K562 (cell line): ENCODE results near the gene IL12RB2. TPM values are rescaled to one million over a fixed set of nuclear protein-coding genes. Genes with fewer than 3 reads are reported as not detected.
A peak's percentile ranks its signal among the peaks of the same experiment; 100 is the strongest.

Experiments used
- ATAC-seq: fragments of 200-7000 bp; cut with Tn5 transposase; 3 replicates; pipeline ENCODE4 v1.9.1; 2020; ENCODE audit warnings: moderate library complexity
- BruUV-seq: library from RNA; stranded (reverse); fragments of 400-500 nt; replicated peaks from 2 replicates; lab custom pipeline; 2021; lab: Mats Ljungman, UMichigan
- CTCF ChIA-PET: fragments of 300-600 bp; formaldehyde crosslinking; extraction: SDS; loops from one replicate; lab custom pipeline; 2021; ENCODE audit warnings: low intra/inter-chr PET ratio; lab: Yijun Ruan, JAX
- POLR2A ChIA-PET: fragments of 300-600, 350-650 bp; sonication (Branson Sonifier 250); formaldehyde crosslinking; extraction: SDS; loops from one replicate; lab custom pipeline; 2021; ENCODE audit warnings: antibody characterized with exemption, inconsistent platforms; lab: Yijun Ruan, JAX
- DNase-seq, 4 experiments: peaks; one replicate each; pipeline versions ENCODE4 v3.0.0 to v3.0.0-alpha.2; 2011 to 2018; ENCODE audit warnings: low spot score in 3 of 4, mixed read lengths in 3 of 4; ENCODE audit errors: extremely low read depth in 1 of 4
- FAIRE-seq: peaks from 2 replicates; lab custom pipeline; 2011; peaks lifted over from hg19 to GRCh38; lab: Jason Lieb, UNC
- H2AFZ ChIP-seq: 2 replicates; pipeline ENCODE4 v1.6.0; 2011; ENCODE audit warnings: low read depth, low read length, control low read depth, inconsistent platforms
- H3K27ac ChIP-seq: fragments of 200-600 bp; 3 replicates; pipeline ENCODE4 v1.8.0; 2011; ENCODE audit warnings: low read depth, mild to moderate bottlenecking, control low read depth, inconsistent platforms, low read length, moderate library complexity, mixed read lengths; ENCODE audit errors: extremely low read depth
- H3K27me3 ChIP-seq, 2 experiments: fragments of 300-600 bp in 1 of 2; 2 replicates in 1 of 2; 3 replicates in 1 of 2; pipeline versions ENCODE4 v1.6.0 to v1.8.0; 2011; ENCODE audit warnings: inconsistent platforms in 2 of 2, low read length in 2 of 2, mild to moderate bottlenecking in 1 of 2, mixed read lengths in 1 of 2, moderate library complexity in 1 of 2; ENCODE audit not compliant: control insufficient read depth in 2 of 2, insufficient read depth in 2 of 2
- H3K36me3 ChIP-seq: fragments of 300-600 bp; 3 replicates; pipeline ENCODE4 v1.8.0; 2011; ENCODE audit warnings: mild to moderate bottlenecking, low read length, inconsistent platforms; ENCODE audit not compliant: control insufficient read depth, insufficient read depth
- H3K4me1 ChIP-seq, 2 experiments: fragments of 200-600 bp in 1 of 2; replicated peaks in 1 of 2; 2 replicates in 1 of 2; 3 replicates in 1 of 2; pipeline versions ENCODE4 v1.5.1 to v1.8.0; 2011; ENCODE audit warnings: inconsistent platforms in 2 of 2, low read length in 2 of 2, mild to moderate bottlenecking in 1 of 2, mixed read lengths in 1 of 2, moderate library complexity in 1 of 2; ENCODE audit not compliant: control insufficient read depth in 2 of 2, insufficient read depth in 2 of 2
- H3K4me2 ChIP-seq: 2 replicates; pipeline ENCODE4 v1.6.1; 2011; ENCODE audit warnings: low read length, control low read depth, inconsistent platforms, mixed read lengths; ENCODE audit not compliant: insufficient read depth
- H3K4me3 ChIP-seq: fragments of 200-600 bp; sonication (generic), shearing (Covaris generic); 2 replicates; pipeline ENCODE4 v1.5.1; 2016; ENCODE audit warnings: control low read depth, inconsistent platforms
- H3K79me2 ChIP-seq: fragments of 200-600 bp; 3 replicates; pipeline ENCODE4 v1.8.0; 2011; ENCODE audit warnings: low read length, inconsistent platforms; ENCODE audit not compliant: control insufficient read depth, insufficient read depth
- H3K9ac ChIP-seq, 2 experiments: 2 replicates each; pipeline versions ENCODE4 v1.6.0 to v1.6.1; 2011; ENCODE audit warnings: low read depth in 2 of 2, low read length in 2 of 2, control low read depth in 1 of 2, inconsistent platforms in 1 of 2, mild to moderate bottlenecking in 1 of 2, mixed read lengths in 1 of 2; ENCODE audit not compliant: insufficient read depth in 1 of 2
- H3K9me1 ChIP-seq: one replicate; pipeline ENCODE4 v1.6.0; 2011; ENCODE audit warnings: inconsistent platforms, mild to moderate bottlenecking, low read length, moderate library complexity; ENCODE audit not compliant: control insufficient read depth, insufficient read depth
- H3K9me3 ChIP-seq: replicated peaks from 2 replicates; pipeline ENCODE4 v1.5.1; 2011; ENCODE audit warnings: low read depth, low read length, inconsistent platforms; ENCODE audit not compliant: control insufficient read depth, insufficient read depth
- H4K20me1 ChIP-seq: replicated peaks from 2 replicates; pipeline ENCODE4 v1.6.1; 2011; ENCODE audit warnings: low read length, inconsistent platforms, mixed read lengths; ENCODE audit not compliant: control insufficient read depth, insufficient read depth
- SMARCA4 ChIP-seq: fragments of 450-650 bp; IDR thresholded peaks from 2 replicates; pipeline ENCODE4 v1.6.1; 2016
- TARDBP ChIP-seq: fragments of 450-650 bp; IDR thresholded peaks from 2 replicates; pipeline ENCODE4 v1.6.1; 2016
- WGBS: fragments of 100-300 bp; shearing (Covaris generic); methylation state at CpG from one replicate; pipeline ENCODE4 v1.1.6; 2016; ENCODE audit warnings: low coverage, mixed read lengths; ENCODE audit not compliant: insufficient coverage; ENCODE audit errors: missing lambda C conversion rate; 5-methylcytosine and 5-hydroxymethylcytosine counted together
- in situ Hi-C: fragments of 300-500 bp; cut with MboI; formaldehyde crosslinking; loops from 4 replicates; pipeline ENCODE4 v1.15.0; 2018; ENCODE audit warnings: inconsistent platforms, mixed read lengths
- intact Hi-C: fragments of 100-400 bp; cut with micrococcal nuclease; formaldehyde crosslinking; loops from 2 replicates; pipeline ENCODE4 v1.14.2; 2022
- polyA plus RNA-seq, 8 experiments: library from polyadenylated mRNA; depleted of rRNA in 4 of 8; stranded (reverse) in 5 of 8; unstranded in 3 of 8; fragments of >200 nt; fragmentation: Nextera tagmentation in 2 of 8; fragmentation: Illumina TruSeq in 1 of 8; extraction: Ambion mirVana in 2 of 8; extraction: Trizol in 1 of 8; gene quantifications; 2 replicates each; pipeline versions ENCODE4 v1.2.1 to v1.2.3, GENCODE V29; 2011 to 2014; ENCODE audit warnings: inconsistent platforms in 1 of 8, missing spikeins in 1 of 8
- total RNA-seq, 7 experiments: library from RNA; depleted of rRNA in 6 of 7; stranded (reverse); fragments of >200 nt in 6 of 7; fragmentation: Illumina TruSeq in 2 of 7; extraction: Trizol in 2 of 7; gene quantifications; 2 replicates each; pipeline versions ENCODE4 v1.2.1 to v1.2.3, GENCODE V29; 2011 to 2021; ENCODE audit warnings: low replicate concordance in 1 of 7
- TF ChIP-seq, protein P1 (sequence below), 3 experiments: IDR thresholded peaks in 2 of 3; conservative IDR thresholded peaks in 1 of 3; 2 replicates each; pipeline ENCODE4 v1.5.1; 2011 to 2012; ENCODE audit warnings: low read length in 3 of 3, mild to moderate bottlenecking in 3 of 3, control low read depth in 2 of 3, improper control_type of control experiment in 1 of 3, inconsistent platforms in 1 of 3, low read depth in 1 of 3, mixed read lengths in 1 of 3, moderate library complexity in 1 of 3; ENCODE audit not compliant: insufficient read depth in 2 of 3
- TF ChIP-seq, protein P2 (sequence below), 2 experiments: fragments of 450-650 bp in 1 of 2; sonication (generic) in 1 of 2; formaldehyde crosslinking; conservative IDR thresholded peaks; 2 replicates each; pipeline versions ENCODE4 v1.4.0 to v1.8.1; 2020 to 2022; ENCODE audit warnings: mild to moderate bottlenecking in 1 of 2, missing genetic modification reagents in 1 of 2

Gene IL12RB2
- total and polyA plus RNA-seq, 9 of the 15 experiments (the other 6 are each of a cell fraction or from before 2014, with no cell fraction given), result 0.39 to 3.3 (median 1.9) TPM

DNA sequence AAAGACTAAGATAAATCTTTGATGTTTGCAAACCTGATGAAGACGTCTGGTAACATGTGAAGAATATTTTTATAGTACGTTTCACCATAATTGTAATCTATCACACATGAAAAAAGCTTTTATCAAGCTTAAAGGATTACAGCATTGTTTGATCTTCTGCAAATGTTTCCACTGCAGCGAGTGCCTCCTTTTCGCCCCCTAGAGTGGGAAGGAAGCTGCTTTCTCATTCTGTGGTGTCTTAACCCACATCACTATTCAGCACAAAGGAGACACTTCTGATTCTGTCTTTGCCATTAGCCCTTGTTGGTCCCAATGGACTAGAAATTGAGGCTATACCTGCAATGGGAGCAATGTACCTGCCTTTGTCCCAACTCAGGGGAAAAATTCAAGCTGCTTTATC is 46.0 kb upstream of the IL12RB2 start:
- CTCF ChIA-PET, result no interaction called here
- BruUV-seq, result no TSS peak
- in situ Hi-C loops, result no loop called here

More for the DNA sequence above, 46.0 kb upstream of the IL12RB2 start:
- TF ChIP-seq, protein P1, sequence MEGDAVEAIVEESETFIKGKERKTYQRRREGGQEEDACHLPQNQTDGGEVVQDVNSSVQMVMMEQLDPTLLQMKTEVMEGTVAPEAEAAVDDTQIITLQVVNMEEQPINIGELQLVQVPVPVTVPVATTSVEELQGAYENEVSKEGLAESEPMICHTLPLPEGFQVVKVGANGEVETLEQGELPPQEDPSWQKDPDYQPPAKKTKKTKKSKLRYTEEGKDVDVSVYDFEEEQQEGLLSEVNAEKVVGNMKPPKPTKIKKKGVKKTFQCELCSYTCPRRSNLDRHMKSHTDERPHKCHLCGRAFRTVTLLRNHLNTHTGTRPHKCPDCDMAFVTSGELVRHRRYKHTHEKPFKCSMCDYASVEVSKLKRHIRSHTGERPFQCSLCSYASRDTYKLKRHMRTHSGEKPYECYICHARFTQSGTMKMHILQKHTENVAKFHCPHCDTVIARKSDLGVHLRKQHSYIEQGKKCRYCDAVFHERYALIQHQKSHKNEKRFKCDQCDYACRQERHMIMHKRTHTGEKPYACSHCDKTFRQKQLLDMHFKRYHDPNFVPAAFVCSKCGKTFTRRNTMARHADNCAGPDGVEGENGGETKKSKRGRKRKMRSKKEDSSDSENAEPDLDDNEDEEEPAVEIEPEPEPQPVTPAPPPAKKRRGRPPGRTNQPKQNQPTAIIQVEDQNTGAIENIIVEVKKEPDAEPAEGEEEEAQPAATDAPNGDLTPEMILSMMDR (IDR thresholded peaks at IDR 0.05 in 2 of 3, conservative IDR thresholded peaks at IDR 0.05 in 1 of 3; ENCODE audit: insufficient read depth in 2 of 3, low read depth in 1 of 3, low read length in 3 of 3), result peak in 2 of 3 experiments; percentile 11 to 18; a peak in 1 of 6 replicates
- TF ChIP-seq SMARCA4 (no peak), TARDBP (no peak)
- TF ChIP-seq, protein P2, sequence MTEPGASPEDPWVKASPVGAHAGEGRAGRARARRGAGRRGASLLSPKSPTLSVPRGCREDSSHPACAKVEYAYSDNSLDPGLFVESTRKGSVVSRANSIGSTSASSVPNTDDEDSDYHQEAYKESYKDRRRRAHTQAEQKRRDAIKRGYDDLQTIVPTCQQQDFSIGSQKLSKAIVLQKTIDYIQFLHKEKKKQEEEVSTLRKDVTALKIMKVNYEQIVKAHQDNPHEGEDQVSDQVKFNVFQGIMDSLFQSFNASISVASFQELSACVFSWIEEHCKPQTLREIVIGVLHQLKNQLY (CRISPR knock-in tag; conservative IDR thresholded peaks at IDR 0.05), result no peak
- POLR2A ChIA-PET, result interaction anchor here (0.8 to 1.0 kb wide), 2 partner anchors 10 to 21 kb away, joined by 3 to 4 read pairs; no protein-coding TSS in a partner anchor
- Histone ChIP-seq H3K9me3 (no peaks in the 10 kb centered on the region), H3K4me2 (no peak overlapping the region), H3K27ac (no peak overlapping the region), H3K36me3 (peaks cover 20% of the 10 kb centered on the region; the same call in 2 of the 3 replicates), H3K27me3 (no peaks in the 10 kb centered on the region), H3K4me3 (no peak overlapping the region), H3K9ac (no peak overlapping the region), H2AFZ (no peak overlapping the region), H3K4me1 (no peaks in the 10 kb centered on the region), H3K9me1 (no peaks in the 10 kb centered on the region), H3K79me2 (no peaks in the 10 kb centered on the region), H4K20me1 (no peaks in the 10 kb centered on the region)
- intact Hi-C loops, result no loop called here
- 38% methylated on average over 4 of the region's 4 CpGs for WGBS
- ATAC-seq (peak; percentile 57), DNase-seq (peak in 1 of 4 experiments; percentile 10), FAIRE-seq (peak; percentile 11)
